Endothelial cell of umbilical vein (primary cell): Measurements from ENCODE around the gene RNLS. TPM values are rescaled to one million over a fixed set of nuclear protein-coding genes. Genes with fewer than 3 reads are reported as not detected.

Source experiments
- BruUV-seq: library from RNA; stranded (reverse); fragments of 400-500 nt; replicated peaks from 2 replicates; lab custom pipeline; 2021; lab: Mats Ljungman, UMichigan
- CTCF ChIA-PET: fragments of 300-600, 350-600 bp; sonication (Branson Sonifier 250); formaldehyde crosslinking; loops from one replicate; lab custom pipeline; 2021; ENCODE audit warnings: antibody characterized with exemption, inconsistent platforms; lab: Charles Lee
- POLR2A ChIA-PET: fragments of 300-600, 350-600 bp; sonication (Branson Sonifier 250); formaldehyde crosslinking; loops from one replicate; lab custom pipeline; 2021; ENCODE audit warnings: antibody characterized with exemption, inconsistent platforms; lab: Charles Lee
- DNase-seq: peaks from one replicate; pipeline ENCODE4 v3.0.0-alpha.2; 2011; ENCODE audit warnings: low read depth, low spot score
- FAIRE-seq: peaks from 2 replicates; lab custom pipeline; 2011; peaks lifted over from hg19 to GRCh38; lab: Jason Lieb, UNC
- H2AFZ ChIP-seq: 2 replicates; pipeline ENCODE4 v1.6.0; 2012; ENCODE audit warnings: low read depth, low read length, control low read depth, inconsistent platforms
- H3K27ac ChIP-seq: 2 replicates; pipeline ENCODE4 v1.5.1; 2011; ENCODE audit warnings: low read depth, mild to moderate bottlenecking, control low read depth, low read length, moderate library complexity; ENCODE audit not compliant: insufficient read depth
- H3K27me3 ChIP-seq, 2 experiments: 2 replicates each; pipeline versions ENCODE4 v1.6.0 to v1.6.1; 2011; ENCODE audit warnings: low read length in 2 of 2, mixed read lengths in 1 of 2; ENCODE audit not compliant: control insufficient read depth in 2 of 2, insufficient read depth in 2 of 2
- H3K36me3 ChIP-seq, 2 experiments: 2 replicates in 1 of 2; 3 replicates in 1 of 2; pipeline ENCODE4 v1.5.1; 2011; ENCODE audit warnings: low read length in 2 of 2, mild to moderate bottlenecking in 1 of 2, moderate library complexity in 1 of 2; ENCODE audit not compliant: control insufficient read depth in 2 of 2, insufficient read depth in 2 of 2; ENCODE audit errors: extremely low read depth in 1 of 2
- H3K4me1 ChIP-seq: 3 replicates; pipeline ENCODE4 v1.5.1; 2011; ENCODE audit warnings: mild to moderate bottlenecking, low read length; ENCODE audit not compliant: control insufficient read depth, insufficient read depth; ENCODE audit errors: extremely low read depth
- H3K4me2 ChIP-seq: 2 replicates; pipeline ENCODE4 v1.6.1; 2011; ENCODE audit warnings: low read length, control low read depth, mixed read lengths; ENCODE audit not compliant: insufficient read depth
- H3K4me3 ChIP-seq, 3 experiments: fragments of 200-600 bp in 1 of 3; sonication (generic), shearing (Covaris generic) in 1 of 3; replicated peaks in 1 of 3; 2 replicates each; pipeline ENCODE4 v1.5.1; 2011 to 2016; ENCODE audit warnings: control low read depth in 3 of 3, low read length in 3 of 3, mild to moderate bottlenecking in 2 of 3, inconsistent platforms in 1 of 3, low read depth in 1 of 3, moderate library complexity in 1 of 3; ENCODE audit not compliant: insufficient read depth in 1 of 3
- H3K79me2 ChIP-seq: 2 replicates; pipeline ENCODE4 v1.6.0; 2012; ENCODE audit warnings: low read length, inconsistent platforms; ENCODE audit not compliant: control insufficient read depth, insufficient read depth
- H3K9ac ChIP-seq: replicated peaks from 2 replicates; pipeline ENCODE3; 2011; ENCODE audit warnings: low read length, control low read depth; ENCODE audit not compliant: insufficient read depth; ENCODE audit errors: extremely low read depth
- H3K9me1 ChIP-seq: replicated peaks from 3 replicates; pipeline ENCODE4 v1.6.0; 2011; ENCODE audit warnings: mild to moderate bottlenecking, low read length; ENCODE audit not compliant: control insufficient read depth, insufficient read depth; ENCODE audit errors: extremely low read depth
- H3K9me3 ChIP-seq: replicated peaks from 2 replicates; pipeline ENCODE4 v1.5.1; 2012; ENCODE audit warnings: low read length, inconsistent platforms; ENCODE audit not compliant: control insufficient read depth, insufficient read depth
- H4K20me1 ChIP-seq: replicated peaks from 2 replicates; pipeline ENCODE3; 2011; ENCODE audit warnings: mild to moderate bottlenecking, low read length; ENCODE audit not compliant: control insufficient read depth, insufficient read depth; ENCODE audit errors: extremely low read depth
- EZH2 ChIP-seq: IDR thresholded peaks from 2 replicates; pipeline ENCODE4 v1.6.1; 2012; ENCODE audit warnings: borderline replicate concordance, low read depth, mild to moderate bottlenecking, moderate library complexity, low read length, inconsistent platforms; ENCODE audit not compliant: severe bottlenecking
- FOS ChIP-seq: IDR thresholded peaks from 2 replicates; pipeline ENCODE4 v1.6.1; 2011; ENCODE audit warnings: mild to moderate bottlenecking, low read length, moderate library complexity, borderline replicate concordance; ENCODE audit not compliant: insufficient read depth
- GATA2 ChIP-seq: IDR thresholded peaks from 2 replicates; pipeline ENCODE4 v1.7.0; 2011; ENCODE audit warnings: low read depth, mild to moderate bottlenecking, moderate library complexity, mixed read lengths, low read length; ENCODE audit not compliant: insufficient read length, insufficient read depth
- JUN ChIP-seq: IDR thresholded peaks from 2 replicates; pipeline ENCODE4 v1.6.1; 2011; ENCODE audit warnings: borderline replicate concordance, low read depth; ENCODE audit not compliant: insufficient read length, insufficient read depth
- MYC ChIP-seq: IDR thresholded peaks from one replicate; pipeline ENCODE4 v1.6.1; 2011; ENCODE audit warnings: mild to moderate bottlenecking, low read depth, low read length
- POLR2A ChIP-seq: IDR thresholded peaks from 2 replicates; pipeline ENCODE4 v1.6.1; 2012; ENCODE audit warnings: low read depth, mild to moderate bottlenecking, control low read depth, low read length
- POLR2AphosphoS5 ChIP-seq: IDR thresholded peaks from 2 replicates; pipeline ENCODE4 v1.6.1; 2012; ENCODE audit warnings: low read depth, mild to moderate bottlenecking, control low read depth, low read length, moderate library complexity; ENCODE audit not compliant: insufficient read depth
- dilution Hi-C: fragments of 300-500 bp; cut with MboI; formaldehyde crosslinking; loops from one replicate; pipeline ENCODE4 v1.15.0; 2019; ENCODE audit warnings: low sequenced_read_pairs; ENCODE audit not compliant: extremely low pct_ligation_motif_present
- intact Hi-C: fragments of 100-400 bp; cut with micrococcal nuclease; formaldehyde crosslinking; loops from one replicate; pipeline ENCODE4 v1.10.0; 2022
- polyA plus RNA-seq, 4 experiments: library from polyadenylated mRNA; depleted of rRNA in 3 of 4; stranded (reverse) in 3 of 4; unstranded in 1 of 4; fragments of >200 nt; gene quantifications; 2 replicates each; pipeline versions ENCODE4 v1.2.1 to v1.2.3, GENCODE V29; 2011 to 2012; ENCODE audit warnings: missing spikeins in 1 of 4
- total RNA-seq: library from RNA; stranded (reverse); gene quantifications from 2 replicates; pipeline ENCODE4 v1.2.3, GENCODE V29; 2021
- TF ChIP-seq, protein P1 (sequence below): IDR thresholded peaks from 2 replicates; pipeline ENCODE4 v1.6.1; 2011; ENCODE audit not compliant: insufficient read depth, insufficient read length
- TF ChIP-seq, protein P2 (sequence below), 2 donors: IDR thresholded peaks; 1 replicate in 1 of 2; 2 replicates in 1 of 2; pipeline ENCODE4 v1.5.1; 2011; ENCODE audit warnings: low read length in 2 of 2, mild to moderate bottlenecking in 2 of 2, moderate library complexity in 2 of 2, control low read depth in 1 of 2, inconsistent platforms in 1 of 2, low read depth in 1 of 2; ENCODE audit not compliant: insufficient read depth in 1 of 2; ENCODE audit errors: extremely low read depth in 1 of 2

The RNLS gene
- total and polyA plus RNA-seq, 2 donors (not counting 3 experiments of a cell fraction or from before 2014, with no cell fraction given): 2.5 to 4.6 TPM

DNA sequence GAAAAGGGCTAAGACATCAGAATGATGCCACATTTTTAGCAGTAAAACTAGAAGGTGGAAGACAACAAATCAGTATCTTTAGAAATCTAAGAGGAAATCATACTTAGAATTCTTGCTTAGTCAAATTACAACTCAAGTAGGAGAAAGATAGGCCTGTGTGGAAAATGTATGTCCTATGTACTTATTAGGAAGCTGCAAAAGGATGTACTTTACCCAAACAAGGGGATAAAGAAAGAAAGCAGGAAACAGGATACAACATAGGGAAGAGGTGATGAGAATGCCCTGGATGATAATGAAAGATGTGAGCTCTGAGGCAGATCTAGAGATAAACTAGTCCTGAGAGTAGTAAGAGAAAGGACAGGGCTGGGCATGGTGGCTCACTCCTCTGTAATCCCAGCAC lies 54.9 kb downstream of the RNLS start:
- H4K20me1 ChIP-seq: no peaks in the 10 kb centered on the region
- peaks cover 8% of the 10 kb centered on the region for H3K4me1 ChIP-seq
- FAIRE-seq (no peak), DNase-seq (no peak)
- H3K9ac ChIP-seq: no peak overlapping the region
- H3K4me3 ChIP-seq: no peak overlapping the region
- CTCF ChIA-PET: no interaction called here
- no peak overlapping the region for H3K27ac ChIP-seq
- no peak overlapping the region for H3K4me2 ChIP-seq
- POLR2A ChIA-PET: no interaction called here
- no peaks in the 10 kb centered on the region for H3K79me2 ChIP-seq
- H2AFZ ChIP-seq: no peak overlapping the region
- BruUV-seq: no TSS peak
- no peaks in the 10 kb centered on the region for H3K9me3 ChIP-seq
- H3K9me1 ChIP-seq: no peaks in the 10 kb centered on the region
- TF ChIP-seq POLR2A (no peak), EZH2 (no peak)
- H3K27me3 ChIP-seq: no peaks in the 10 kb centered on the region
- dilution Hi-C loops (no loop called here), intact Hi-C loops (no loop called here)
- no peaks in the 10 kb centered on the region for H3K36me3 ChIP-seq

DNA sequence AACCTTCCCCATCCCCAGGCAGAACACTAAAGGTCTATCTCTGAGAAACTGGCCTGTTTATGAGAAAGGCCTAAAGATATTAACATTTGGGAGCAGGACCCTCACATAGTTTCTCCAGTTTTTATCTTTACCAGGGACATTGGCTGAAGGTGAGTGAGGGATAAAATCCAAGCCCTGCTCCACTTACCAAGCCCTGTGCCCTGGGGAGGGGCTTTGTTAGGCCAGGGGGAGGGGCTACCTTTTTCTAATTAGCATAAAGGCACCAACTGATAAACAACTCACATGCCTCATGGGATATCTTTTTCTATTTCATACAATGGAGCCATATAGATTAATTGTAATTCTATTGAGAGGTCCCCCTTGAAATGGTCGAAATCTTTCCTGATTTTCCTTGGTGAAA lies 55.9 kb downstream of the RNLS start:
- H3K79me2 ChIP-seq: no peaks in the 10 kb centered on the region
- H3K27me3 ChIP-seq: no peaks in the 10 kb centered on the region
- no peaks in the 10 kb centered on the region for H3K9me3 ChIP-seq
- ChIA-PET POLR2A (no interaction called here), CTCF (interaction anchor here (1.2 kb wide), 1 partner anchor 9 kb away, joined by 3 read pairs; no protein-coding TSS in a partner anchor)
- intact Hi-C loops (no loop called here), dilution Hi-C loops (no loop called here)
- H2AFZ ChIP-seq: no peak overlapping the region
- BruUV-seq: no TSS peak
- no peaks in the 10 kb centered on the region for H3K9me1 ChIP-seq
- FAIRE-seq (no peak), DNase-seq (no peak)
- peaks cover 8% of the 10 kb centered on the region for H3K4me1 ChIP-seq
- no peak overlapping the region for H3K4me2 ChIP-seq
- no peak overlapping the region for H3K27ac ChIP-seq
- no peaks in the 10 kb centered on the region for H3K36me3 ChIP-seq
- H3K9ac ChIP-seq: no peak overlapping the region
- TF ChIP-seq MYC: no peak
- no peak for TF ChIP-seq EZH2
- TF ChIP-seq POLR2A: no peak
- TF ChIP-seq FOS: no peak
- TF ChIP-seq POLR2AphosphoS5: no peak
- no peak for TF ChIP-seq GATA2
- TF ChIP-seq, protein P1, sequence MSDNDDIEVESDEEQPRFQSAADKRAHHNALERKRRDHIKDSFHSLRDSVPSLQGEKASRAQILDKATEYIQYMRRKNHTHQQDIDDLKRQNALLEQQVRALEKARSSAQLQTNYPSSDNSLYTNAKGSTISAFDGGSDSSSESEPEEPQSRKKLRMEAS: no peak
- TF ChIP-seq, protein P2, sequence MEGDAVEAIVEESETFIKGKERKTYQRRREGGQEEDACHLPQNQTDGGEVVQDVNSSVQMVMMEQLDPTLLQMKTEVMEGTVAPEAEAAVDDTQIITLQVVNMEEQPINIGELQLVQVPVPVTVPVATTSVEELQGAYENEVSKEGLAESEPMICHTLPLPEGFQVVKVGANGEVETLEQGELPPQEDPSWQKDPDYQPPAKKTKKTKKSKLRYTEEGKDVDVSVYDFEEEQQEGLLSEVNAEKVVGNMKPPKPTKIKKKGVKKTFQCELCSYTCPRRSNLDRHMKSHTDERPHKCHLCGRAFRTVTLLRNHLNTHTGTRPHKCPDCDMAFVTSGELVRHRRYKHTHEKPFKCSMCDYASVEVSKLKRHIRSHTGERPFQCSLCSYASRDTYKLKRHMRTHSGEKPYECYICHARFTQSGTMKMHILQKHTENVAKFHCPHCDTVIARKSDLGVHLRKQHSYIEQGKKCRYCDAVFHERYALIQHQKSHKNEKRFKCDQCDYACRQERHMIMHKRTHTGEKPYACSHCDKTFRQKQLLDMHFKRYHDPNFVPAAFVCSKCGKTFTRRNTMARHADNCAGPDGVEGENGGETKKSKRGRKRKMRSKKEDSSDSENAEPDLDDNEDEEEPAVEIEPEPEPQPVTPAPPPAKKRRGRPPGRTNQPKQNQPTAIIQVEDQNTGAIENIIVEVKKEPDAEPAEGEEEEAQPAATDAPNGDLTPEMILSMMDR (IDR thresholded peaks at IDR 0.05; ENCODE audit: extremely low read depth in 1 of 2, insufficient read depth in 1 of 2, low read depth in 1 of 2, low read length in 2 of 2): no peak
- no peak for TF ChIP-seq JUN
- no peak overlapping the region for H3K4me3 ChIP-seq
- H4K20me1 ChIP-seq: no peaks in the 10 kb centered on the region
